ENCODE results near the gene WIPF2.

Gene WIPF2

GRCh38 chr17:40327735-40328385, 108.8 kb downstream of the WIPF2 start:
- no peak for DNase-seq

GRCh38 chr17:40328386-40328766, 109.3 kb downstream of the WIPF2 start:
- no peak for DNase-seq

GRCh38 chr17:40329839-40330794, 111.0 kb downstream of the WIPF2 start:
- DNase-seq: peak; percentile 65

- no peak for DNase-seq
Observed at GRCh38 chr17:40330850-40331470, 111.9 kb downstream of the WIPF2 start.

GRCh38 chr17:40331743-40332641, 112.9 kb downstream of the WIPF2 start:
- peak; percentile 89 for DNase-seq
